A549 treated with CORT108297 at 1 μM for 4 hours (cell line): ENCODE measurements around the gene PHC3. TPM values are rescaled to one million over a fixed set of nuclear protein-coding genes. Genes with fewer than 3 reads are reported as not detected.

Experiments
- total RNA-seq: library from RNA; stranded (reverse); fragments of 200-300 nt; extraction: Qiagen RNA extraction; gene quantifications from 5 replicates; pipeline ENCODE4 v1.2.3, GENCODE V29; 2022

The PHC3 gene, protein sequence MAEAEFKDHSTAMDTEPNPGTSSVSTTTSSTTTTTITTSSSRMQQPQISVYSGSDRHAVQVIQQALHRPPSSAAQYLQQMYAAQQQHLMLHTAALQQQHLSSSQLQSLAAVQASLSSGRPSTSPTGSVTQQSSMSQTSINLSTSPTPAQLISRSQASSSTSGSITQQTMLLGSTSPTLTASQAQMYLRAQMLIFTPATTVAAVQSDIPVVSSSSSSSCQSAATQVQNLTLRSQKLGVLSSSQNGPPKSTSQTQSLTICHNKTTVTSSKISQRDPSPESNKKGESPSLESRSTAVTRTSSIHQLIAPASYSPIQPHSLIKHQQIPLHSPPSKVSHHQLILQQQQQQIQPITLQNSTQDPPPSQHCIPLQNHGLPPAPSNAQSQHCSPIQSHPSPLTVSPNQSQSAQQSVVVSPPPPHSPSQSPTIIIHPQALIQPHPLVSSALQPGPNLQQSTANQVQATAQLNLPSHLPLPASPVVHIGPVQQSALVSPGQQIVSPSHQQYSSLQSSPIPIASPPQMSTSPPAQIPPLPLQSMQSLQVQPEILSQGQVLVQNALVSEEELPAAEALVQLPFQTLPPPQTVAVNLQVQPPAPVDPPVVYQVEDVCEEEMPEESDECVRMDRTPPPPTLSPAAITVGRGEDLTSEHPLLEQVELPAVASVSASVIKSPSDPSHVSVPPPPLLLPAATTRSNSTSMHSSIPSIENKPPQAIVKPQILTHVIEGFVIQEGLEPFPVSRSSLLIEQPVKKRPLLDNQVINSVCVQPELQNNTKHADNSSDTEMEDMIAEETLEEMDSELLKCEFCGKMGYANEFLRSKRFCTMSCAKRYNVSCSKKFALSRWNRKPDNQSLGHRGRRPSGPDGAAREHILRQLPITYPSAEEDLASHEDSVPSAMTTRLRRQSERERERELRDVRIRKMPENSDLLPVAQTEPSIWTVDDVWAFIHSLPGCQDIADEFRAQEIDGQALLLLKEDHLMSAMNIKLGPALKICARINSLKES
- total RNA-seq: 10.0 to 17.4 TPM (median 13.6 TPM) in 5 replicates

DNA sequence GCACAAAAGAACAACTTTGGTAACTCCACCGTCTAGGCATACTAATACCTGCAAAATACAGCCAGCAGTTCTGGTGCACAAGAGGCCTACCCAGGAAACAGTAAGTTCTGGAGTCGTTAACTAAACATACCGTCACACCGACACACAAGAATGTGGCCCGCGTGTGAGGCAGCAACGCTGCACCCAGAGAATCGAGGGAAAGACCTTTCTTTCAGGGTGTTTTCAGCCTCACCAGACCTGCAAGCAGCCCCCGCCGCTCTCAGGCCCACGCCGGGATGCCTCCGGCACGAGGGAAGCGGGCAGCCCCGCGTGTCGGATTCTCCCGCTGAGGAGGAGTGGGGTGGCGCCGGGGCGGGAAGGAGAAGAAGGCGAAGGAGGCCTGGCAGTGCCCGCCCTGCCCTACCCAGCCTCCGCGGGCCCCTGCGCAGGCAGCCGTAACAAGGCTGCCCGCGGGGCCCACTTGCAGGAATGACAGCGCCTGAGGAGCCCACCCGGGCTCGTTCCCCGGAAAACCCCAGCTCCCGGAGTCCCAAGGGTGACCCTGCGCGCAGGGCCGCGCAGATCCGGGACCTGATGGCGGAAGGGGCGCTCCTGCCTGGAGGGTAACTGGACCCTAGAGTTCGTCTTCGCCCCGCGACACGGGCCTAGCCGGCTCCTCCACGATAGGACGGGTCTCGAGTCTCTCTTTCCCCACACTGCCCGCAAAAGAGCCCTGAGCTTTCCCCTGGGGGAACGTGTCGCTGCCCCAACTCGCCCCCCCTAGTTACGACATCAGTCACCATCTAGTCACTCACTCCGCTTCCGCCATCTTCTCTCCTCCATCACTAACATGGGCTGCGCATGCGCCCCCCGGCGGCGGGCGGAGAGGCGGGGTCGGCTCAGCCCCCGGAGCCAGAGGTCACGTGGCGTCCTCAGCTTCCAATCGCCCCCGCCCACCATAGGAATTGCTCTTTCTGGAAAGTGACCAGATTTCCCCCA, at the start of gene PHC3:
TSS of gene PHC3 (minus strand) at position 826 of the 978 bp plus-strand sequence. CDS start at position 808, 18 bp downstream.

DNA sequence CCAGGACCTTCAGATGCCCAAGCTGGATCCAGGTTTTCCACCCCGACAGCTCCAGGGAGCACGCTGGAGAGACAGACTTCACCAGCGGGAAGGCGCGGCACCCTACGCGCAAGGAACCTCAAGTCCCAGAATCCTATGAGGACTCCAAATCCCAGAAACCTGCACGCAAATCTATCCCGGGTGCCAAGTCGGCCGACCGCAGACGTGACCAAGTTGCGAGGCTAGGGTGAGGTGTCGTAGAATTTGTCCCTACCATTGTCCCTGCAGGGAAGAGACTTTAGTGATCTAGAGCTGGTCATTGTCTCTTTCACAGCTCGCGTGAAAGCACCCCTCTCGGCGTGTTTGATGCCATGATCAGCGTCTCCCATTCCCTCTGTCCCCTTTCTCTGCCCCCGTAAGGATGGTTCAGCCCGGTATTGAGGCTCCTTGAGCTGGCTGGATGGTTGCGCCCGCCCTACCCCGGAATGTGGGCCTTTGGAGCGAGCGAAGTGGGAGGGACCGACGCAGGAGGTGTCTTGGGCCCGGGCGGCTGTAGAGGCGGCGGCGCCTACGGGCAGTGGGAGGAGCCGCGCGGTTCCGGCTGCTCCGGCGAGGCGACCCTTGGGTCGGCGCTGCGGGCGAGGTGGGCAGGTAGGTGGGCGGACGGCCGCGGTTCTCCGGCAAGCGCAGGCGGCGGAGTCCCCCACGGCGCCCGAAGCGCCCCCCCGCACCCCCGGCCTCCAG, 40.6 kb upstream of the PHC3 start, which contains the start of gene PRKCI:
TSS of gene PRKCI (plus strand) at position 501 of the 723 bp plus-strand sequence. CDS start 246 bp downstream, outside the sequence.

Other genes with a start within 250 kb of the PHC3 start
- 70.2 to 148 TPM (median 86.7 TPM) in 5 replicates for gene SEC62, start 214.9 kb downstream of the PHC3 start, total RNA-seq
- 1.3 to 2.1 TPM (median 1.7 TPM) in 5 replicates for gene GPR160, start 143.7 kb downstream of the PHC3 start, total RNA-seq
- 14.7 to 20.6 TPM (median 18.7 TPM) in 5 replicates for gene PRKCI, start 40.7 kb upstream of the PHC3 start, total RNA-seq
- gene SKIL, start 176.0 kb upstream of the PHC3 start, total RNA-seq: 18.3 to 33.1 TPM (median 23.9 TPM) in 5 replicates
- gene CLDN11, start 237.1 kb upstream of the PHC3 start, total RNA-seq: 0.13 to 0.31 TPM (median 0.17 TPM) in 5 replicates